Medulla oblongata (tissue), 1 donor: ENCODE results near the gene HES7.
A peak's percentile ranks its signal among the peaks of the same experiment; 100 is the strongest.
"Not testable (repeated sequence)": the region's sequence is repeated elsewhere in the genome, so short reads cannot be mapped to it uniquely, and the experiment has no call there.

Experiments
- DNase-seq: peaks from one replicate; pipeline ENCODE4 v3.0.0-alpha.2; 2015; ENCODE audit errors: extremely low spot score

HES7 gene

GRCh38 chr17:8122422-8122923, 1.4 kb downstream of the HES7 start:
- DNase-seq: peak; percentile 36

DNA sequence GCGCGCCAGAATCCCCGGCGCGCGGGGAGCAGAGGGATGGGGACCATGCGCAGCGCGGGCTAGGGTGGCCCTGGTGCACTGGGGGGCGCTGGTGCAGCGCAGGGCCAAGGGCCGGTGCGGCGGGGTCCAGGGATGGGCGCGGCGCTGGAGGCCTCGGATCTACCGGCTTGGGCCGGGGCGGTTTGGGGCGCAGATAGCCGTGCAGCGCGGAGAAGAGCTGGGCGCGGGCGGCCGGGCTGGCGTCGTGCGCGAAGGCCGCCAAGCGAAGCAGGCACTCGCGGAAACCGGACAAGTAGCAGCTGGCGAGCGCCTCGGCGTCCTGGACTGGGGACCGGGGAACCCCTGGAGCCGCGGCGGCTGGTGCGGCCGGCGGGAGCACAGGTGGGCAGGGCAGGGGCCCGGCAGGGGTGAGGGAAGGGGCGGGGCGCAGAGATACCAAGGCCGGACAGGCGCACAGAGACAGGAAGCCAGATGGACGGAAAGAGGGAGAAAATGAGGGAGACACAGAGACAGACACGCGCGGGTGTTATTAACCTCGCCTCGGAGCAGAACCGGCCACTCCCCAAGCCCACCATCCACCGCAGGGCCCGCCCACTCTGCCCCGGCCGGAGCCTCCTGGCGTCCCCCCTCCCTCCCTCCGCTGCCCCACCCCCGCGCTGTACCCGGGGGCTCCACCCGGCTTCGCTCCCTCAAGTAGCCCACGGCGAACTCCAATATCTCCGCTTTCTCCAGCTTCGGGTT, 2.1 kb downstream of the HES7 start:
- DNase-seq: peak; percentile 70

- no peak for DNase-seq
Observed at GRCh38 chr17:8121407-8121680, 2.6 kb downstream of the HES7 start.

GRCh38 chr17:8120520-8121406, 3.1 kb downstream of the HES7 start:
- peak; percentile 72 for DNase-seq

DNA sequence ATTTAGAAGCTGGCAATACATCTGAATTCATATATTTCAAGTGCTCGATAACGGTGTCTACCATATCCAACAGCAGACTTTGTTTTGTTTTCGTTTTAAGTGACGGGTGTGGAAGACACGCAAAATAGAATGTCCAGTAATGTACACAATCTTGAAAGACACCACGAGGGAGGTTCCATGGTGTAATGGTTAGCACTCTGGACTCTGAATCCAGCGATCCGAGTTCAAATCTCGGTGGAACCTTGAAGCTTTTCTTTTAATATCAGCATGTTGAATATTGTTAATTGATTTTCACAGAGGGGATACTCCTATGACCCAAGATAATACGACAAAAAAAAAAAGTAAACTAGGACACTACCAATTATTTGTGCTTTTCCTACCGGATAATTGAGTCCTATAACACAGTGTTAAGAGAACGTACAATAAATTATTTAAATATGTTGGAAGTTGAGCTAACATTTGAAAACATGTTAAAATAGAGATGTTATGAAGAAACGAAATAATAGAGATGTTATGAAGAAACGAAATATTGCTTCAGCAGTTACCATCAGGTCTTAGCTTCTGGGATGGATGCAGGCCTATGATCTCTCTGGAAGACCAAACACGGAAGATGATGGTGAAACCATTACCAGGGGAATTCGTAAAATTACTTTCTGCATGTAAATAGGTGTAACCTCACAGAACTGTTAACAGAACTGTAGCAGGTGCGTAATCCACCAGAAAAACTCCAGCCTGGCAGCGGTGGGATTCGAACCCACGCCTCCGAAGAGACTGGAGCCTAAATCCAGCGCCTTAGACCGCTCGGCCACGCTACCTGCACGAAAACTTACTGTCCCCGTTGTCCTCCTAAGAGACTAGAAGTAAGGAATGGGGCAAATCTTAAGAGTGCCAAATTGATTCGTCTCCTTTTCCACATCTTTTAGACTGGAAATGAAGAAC, 4.1 kb downstream of the HES7 start:
- DNase-seq: peak; percentile 97

GRCh38 chr17:8118769-8119580, 4.9 kb downstream of the HES7 start:
- DNase-seq: peak; percentile 92

DNA sequence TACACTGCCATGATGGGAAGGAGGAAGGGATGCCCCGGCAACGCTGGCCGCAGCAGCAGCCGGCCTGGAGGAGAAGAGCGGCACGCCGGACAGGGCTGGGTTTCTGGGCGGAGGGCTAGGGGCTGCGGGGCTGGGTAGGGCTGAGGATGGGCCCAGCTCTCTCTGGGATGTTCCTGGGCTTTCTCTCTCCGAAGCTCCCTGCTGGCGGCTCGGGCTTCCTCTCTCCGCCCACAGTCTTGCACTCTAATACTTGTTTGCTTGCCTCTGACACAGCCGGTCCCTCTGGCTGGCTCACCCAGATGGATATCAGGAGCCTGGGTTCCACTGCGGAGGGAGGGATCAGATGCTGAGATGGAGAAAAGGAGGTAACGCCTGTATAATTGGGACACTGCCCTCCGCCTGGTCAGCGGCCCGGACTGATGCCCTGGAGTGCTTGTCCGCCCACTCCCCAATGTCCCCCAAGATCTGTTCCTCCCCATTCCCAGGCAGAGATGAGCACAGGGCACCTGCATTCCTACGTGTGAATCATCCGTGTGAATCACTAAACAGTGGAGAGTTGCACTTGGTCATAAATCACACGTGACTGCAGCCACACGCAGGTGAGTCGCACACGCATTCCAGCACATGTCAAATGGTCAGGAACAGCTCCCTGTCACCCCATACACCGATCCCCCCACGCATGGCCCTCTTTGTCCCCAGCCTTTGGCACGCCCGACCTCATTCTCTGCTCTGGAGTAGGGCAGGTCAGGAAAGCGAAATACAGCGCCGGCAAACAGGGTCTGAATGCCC, 5.7 kb downstream of the HES7 start, which contains the start of gene ALOXE3:
Gene ALOXE3, minus strand, starts transcription at position 535 of the 789 bp plus-strand sequence. Its CDS starts 524 bp downstream, at position 11.
- DNase-seq: peak; percentile 6

- peak; percentile 10 for DNase-seq
Observed at GRCh38 chr17:8117367-8117979, 6.4 kb downstream of the HES7 start.

- no peak for DNase-seq
Observed at GRCh38 chr17:8116776-8117175, 7.1 kb downstream of the HES7 start.

GRCh38 chr17:8110907-8111306, 13.0 kb downstream of the HES7 start:
- DNase-seq: no peak

GRCh38 chr17:8110456-8110804, 13.5 kb downstream of the HES7 start:
- DNase-seq: no peak

- no peak for DNase-seq
Observed at GRCh38 chr17:8109661-8110455, 14.0 kb downstream of the HES7 start.

DNA sequence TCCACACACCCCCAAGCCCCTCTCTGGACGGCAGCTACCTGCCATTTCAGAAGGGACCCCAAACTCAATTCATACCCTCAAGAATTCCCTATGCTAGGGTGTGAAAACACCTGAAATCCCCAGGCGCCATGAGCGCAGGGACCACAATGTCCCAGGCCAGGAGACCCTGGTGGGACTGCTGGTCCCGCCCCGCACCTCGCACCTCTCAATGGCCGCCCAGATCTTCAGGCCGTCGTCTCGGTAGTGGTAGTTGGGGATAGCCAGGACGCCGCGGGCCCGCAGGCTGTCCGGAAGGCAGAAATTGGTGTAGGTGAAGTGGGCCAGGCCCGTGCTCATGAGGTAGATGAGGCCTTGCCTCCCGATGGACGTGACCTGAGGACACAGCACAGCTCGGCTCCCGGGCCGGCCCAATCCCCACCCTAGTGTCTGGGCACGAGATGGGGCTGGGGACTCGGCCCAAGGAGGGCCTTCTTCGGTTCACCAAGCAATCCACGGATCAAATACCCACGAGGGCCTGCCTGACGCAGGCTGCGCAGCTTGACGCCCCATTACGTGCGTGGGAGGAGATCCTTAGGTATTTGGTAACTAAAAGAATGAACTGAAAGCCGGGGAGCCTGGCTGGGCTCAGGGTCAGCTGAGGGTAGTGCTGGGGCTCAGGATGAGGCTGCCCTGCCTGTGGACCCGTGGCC, 14.8 kb downstream of the HES7 start:
- DNase-seq: no peak

- DNase-seq: not testable (repeated sequence)
Observed at GRCh38 chr17:8106980-8107379, 16.9 kb downstream of the HES7 start.

DNA sequence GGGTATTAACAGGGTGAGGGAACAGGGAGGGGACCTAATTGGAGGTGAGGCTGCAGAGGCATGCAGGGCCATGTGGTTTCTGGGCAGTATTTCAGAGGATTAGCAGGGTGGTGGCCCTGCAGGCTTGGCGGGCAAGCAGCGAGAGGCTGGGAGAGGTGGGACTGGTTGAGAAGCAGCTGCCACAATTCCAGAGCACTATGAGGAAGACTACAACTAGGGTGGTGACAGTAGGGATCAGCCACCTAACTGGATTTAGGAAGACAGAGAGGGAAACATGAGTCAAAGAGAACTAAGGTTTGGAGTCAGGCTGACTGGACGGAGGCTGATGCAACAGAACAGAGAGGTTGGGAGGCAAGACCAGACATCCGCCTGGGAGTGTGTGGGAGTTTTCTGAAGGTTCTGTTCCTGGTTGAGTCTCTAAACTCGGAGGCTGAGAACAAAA, 17.9 kb downstream of the HES7 start:
- no peak for DNase-seq

- no peak for DNase-seq
Observed at GRCh38 chr17:8104911-8105310, 19.0 kb downstream of the HES7 start.

DNA sequence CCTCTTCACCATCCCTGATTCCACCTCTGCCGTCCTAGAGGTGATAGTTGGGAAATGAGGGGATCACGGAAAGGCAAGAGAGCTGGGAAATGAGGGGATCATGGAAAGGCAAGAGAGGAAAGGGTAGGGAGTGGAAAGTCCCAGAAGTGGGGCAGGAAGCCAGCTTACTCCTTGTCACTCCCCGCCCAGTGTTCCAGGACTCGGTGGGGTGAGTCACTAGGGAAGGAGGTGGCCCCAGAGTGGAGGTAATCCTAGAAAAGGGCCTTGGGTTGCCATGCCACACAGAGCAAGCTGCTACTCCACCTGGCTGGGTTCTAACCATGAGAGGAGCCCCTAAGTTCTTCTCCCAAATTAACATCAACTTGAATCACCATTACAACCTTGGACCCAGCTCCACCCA, 20.4 kb downstream of the HES7 start:
- no peak for DNase-seq

DNA sequence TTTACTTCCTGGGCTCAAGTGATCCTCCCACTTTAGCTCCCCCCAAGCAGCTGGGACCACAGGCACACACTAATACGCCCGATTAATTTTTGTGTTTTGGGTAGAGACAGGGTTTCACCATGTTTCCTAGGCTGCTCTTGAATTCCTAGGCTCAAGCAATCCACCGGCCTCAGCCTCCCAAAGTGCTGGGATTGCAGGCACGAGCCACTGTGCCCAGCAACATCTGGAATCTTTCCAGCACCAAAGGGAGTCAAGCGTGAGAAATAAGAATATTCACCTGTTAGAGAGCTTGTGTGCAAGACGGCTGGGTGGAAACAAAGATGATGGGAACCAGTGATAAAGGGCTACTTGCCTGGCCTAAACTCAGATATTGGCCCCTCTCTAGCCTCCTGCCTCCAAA, 22.2 kb downstream of the HES7 start:
- DNase-seq: no peak
